Measurements from ENCODE around the gene RPL21.

Gene RPL21

DNA sequence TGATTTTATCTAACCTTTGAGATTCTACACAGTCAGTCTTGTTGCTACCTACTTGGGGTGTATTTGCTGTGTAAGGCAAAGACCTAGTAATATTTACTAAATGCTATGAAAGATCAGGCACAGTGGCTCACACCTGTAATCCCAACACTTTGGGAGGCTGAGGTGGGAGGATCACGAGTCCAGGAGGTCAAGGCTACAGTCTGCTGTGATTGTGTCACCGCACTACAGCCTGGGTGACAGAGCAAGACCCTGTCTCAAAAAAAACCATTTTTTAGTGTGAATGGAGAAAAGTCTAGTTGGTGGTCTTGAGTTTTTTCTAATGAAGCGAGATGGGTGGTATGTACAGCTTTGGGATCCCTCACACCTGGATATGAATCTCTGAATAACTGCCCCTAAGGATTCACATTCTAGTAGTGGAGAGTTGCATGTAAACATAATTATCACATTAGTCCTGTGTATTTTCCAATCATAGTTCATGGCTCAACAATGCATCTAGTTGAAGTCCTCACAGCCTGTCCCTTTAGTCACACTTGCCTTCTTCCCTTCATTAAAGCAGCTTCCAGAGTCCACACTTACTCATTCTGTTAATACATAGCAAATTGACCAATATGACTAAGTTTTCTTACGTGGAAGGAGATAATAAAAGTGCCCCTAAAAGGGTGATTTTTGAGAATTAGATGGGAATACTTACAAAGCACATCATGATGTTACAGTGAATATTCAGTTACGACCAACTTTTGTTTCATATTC, 7.5 kb downstream of the RPL21 start:
- Histone ChIP-seq H3K36me3 (ENCODE audit: control insufficient read depth, insufficient read depth, low read length) (peaks cover 72% of the 10 kb centered on the region), H3K9ac (ENCODE audit: low read depth, low read length) (no peak overlapping the region), H3K27me3 (ENCODE audit: control insufficient read depth, insufficient read depth, low read length) (no peaks in the 10 kb centered on the region), H3K4me1 (ENCODE audit: control insufficient read depth, insufficient read depth, low read length) (peaks cover 20% of the 10 kb centered on the region), H3K4me3 (ENCODE audit: low read depth, low read length) (no peak overlapping the region), H3K27ac (ENCODE audit: low read depth, low read length) (peak overlapping the region; percentile 34), H3K9me3 (ENCODE audit: control insufficient read depth, insufficient read depth, low read length) (no peaks in the 10 kb centered on the region)

DNA sequence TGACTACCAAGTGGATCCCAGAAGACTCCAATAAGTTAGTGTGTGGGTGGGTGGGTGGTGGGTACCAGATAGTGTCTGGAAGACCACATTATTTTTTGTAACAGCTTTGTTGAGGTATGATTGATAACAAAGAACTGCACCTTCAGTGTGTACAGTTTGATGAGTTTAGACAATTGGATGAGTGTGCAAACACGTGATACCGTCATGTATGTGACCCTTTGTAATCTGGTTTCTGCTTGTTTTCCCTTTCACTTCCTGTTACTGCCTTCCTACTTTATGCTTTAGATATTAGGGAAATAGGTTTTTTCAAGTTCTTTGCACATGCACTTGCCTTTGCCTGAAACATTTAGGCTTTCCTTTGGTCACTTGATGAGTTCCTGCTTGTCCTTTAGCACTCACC, 8.5 kb downstream of the RPL21 start:
- Histone ChIP-seq H3K9ac (ENCODE audit: low read depth, low read length) (no peak overlapping the region), H3K9me3 (ENCODE audit: control insufficient read depth, insufficient read depth, low read length) (no peaks in the 10 kb centered on the region), H3K36me3 (ENCODE audit: control insufficient read depth, insufficient read depth, low read length) (peaks cover 62% of the 10 kb centered on the region), H3K4me1 (ENCODE audit: control insufficient read depth, insufficient read depth, low read length) (peaks cover 20% of the 10 kb centered on the region; the same call in 1 of the 2 replicates), H3K27ac (ENCODE audit: low read depth, low read length) (peak overlapping the region; percentile 48), H3K27me3 (ENCODE audit: control insufficient read depth, insufficient read depth, low read length) (no peaks in the 10 kb centered on the region), H3K4me3 (ENCODE audit: low read depth, low read length) (no peak overlapping the region)

DNA sequence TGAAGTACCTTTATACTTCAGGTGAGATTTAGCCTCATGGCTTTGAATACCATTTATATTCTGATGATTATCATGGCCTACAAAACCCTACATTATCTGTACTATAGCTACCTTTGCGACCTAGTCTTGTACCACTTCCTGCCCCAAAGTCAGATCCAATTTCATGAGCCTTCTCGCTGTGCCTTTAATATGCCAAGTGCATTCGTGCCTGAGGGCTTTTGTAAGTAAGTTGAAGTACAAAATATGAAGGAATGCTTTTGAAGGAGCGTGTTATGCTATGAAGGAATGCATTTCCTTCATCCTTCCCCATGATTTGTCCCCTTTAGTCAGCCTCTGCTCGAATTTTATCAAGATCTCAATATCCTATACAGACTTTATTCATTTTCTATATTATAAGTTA, 10.0 kb downstream of the RPL21 start:
- H3K4me3 ChIP-seq (ENCODE audit: low read depth, low read length), result no peak overlapping the region
- peaks cover 46% of the 10 kb centered on the region for H3K36me3 ChIP-seq (ENCODE audit: control insufficient read depth, insufficient read depth, low read length)
- H3K27ac ChIP-seq (ENCODE audit: low read depth, low read length), result peak overlapping the region; percentile 31
- no peaks in the 10 kb centered on the region for H3K27me3 ChIP-seq (ENCODE audit: control insufficient read depth, insufficient read depth, low read length)
- H3K4me1 ChIP-seq (ENCODE audit: control insufficient read depth, insufficient read depth, low read length), result peaks cover 20% of the 10 kb centered on the region; the same call in 1 of the 2 replicates
- no peak overlapping the region for H3K9ac ChIP-seq (ENCODE audit: low read depth, low read length)
- no peaks in the 10 kb centered on the region for H3K9me3 ChIP-seq (ENCODE audit: control insufficient read depth, insufficient read depth, low read length)

DNA sequence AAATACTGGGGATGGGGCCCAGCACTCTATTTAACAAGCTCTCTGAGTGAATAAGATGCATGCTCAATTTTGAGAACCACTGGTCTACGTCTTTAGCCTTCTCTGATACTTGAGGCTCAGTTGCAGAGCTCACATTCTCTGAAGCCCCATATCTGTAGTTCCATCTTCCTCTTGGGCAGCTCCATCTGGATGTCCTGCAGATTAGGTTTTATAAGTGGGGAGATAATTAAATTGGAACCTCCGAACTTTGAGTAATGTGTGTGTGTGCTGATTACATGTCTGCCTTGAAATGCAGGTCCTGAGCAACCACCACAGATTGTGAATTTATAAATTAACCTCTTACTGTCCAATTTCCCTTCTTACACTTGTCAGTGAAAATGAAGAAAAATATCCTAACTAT, 12.1 kb downstream of the RPL21 start:
- peaks cover 26% of the 10 kb centered on the region for H3K36me3 ChIP-seq (ENCODE audit: control insufficient read depth, insufficient read depth, low read length)
- no peak overlapping the region for H3K27ac ChIP-seq (ENCODE audit: low read depth, low read length)
- H3K4me1 ChIP-seq (ENCODE audit: control insufficient read depth, insufficient read depth, low read length), result peaks cover 20% of the 10 kb centered on the region; the same call in 1 of the 2 replicates

DNA sequence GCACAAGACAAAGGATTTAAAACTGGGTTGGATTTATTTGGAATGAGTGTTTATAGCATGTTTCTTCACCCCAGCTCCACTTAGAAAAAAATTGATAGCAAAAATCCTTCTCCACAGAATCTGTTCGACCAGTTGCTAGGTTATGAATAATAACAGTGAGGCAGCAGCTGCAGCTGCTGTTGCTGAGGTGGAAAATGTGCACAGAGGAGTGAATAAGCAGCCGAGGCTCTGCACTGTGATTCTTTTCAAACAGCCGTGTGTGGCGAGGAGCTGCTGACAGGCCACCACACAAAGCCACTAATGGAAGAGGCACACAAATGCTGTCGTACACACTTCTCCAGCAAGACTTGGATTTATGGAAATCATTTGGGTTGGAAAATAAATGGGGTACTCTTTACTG, 12.8 kb downstream of the RPL21 start:
- no peak overlapping the region for H3K27ac ChIP-seq (ENCODE audit: low read depth, low read length)
- no peak overlapping the region for H3K4me3 ChIP-seq (ENCODE audit: low read depth, low read length)
- no peak overlapping the region for H3K9ac ChIP-seq (ENCODE audit: low read depth, low read length)
- peaks cover 18% of the 10 kb centered on the region for H3K36me3 ChIP-seq (ENCODE audit: control insufficient read depth, insufficient read depth, low read length)
- peaks cover 16% of the 10 kb centered on the region; the same call in 1 of the 2 replicates for H3K4me1 ChIP-seq (ENCODE audit: control insufficient read depth, insufficient read depth, low read length)
- H3K9me3 ChIP-seq (ENCODE audit: control insufficient read depth, insufficient read depth, low read length), result no peaks in the 10 kb centered on the region
- peaks cover 2% of the 10 kb centered on the region for H3K27me3 ChIP-seq (ENCODE audit: control insufficient read depth, insufficient read depth, low read length)

More for the DNA sequence above, 12.1 kb downstream of the RPL21 start:
- Histone ChIP-seq H3K9me3 (ENCODE audit: control insufficient read depth, insufficient read depth, low read length) (no peaks in the 10 kb centered on the region), H3K4me3 (ENCODE audit: low read depth, low read length) (no peak overlapping the region), H3K27me3 (ENCODE audit: control insufficient read depth, insufficient read depth, low read length) (no peaks in the 10 kb centered on the region), H3K9ac (ENCODE audit: low read depth, low read length) (no peak overlapping the region)

DNA sequence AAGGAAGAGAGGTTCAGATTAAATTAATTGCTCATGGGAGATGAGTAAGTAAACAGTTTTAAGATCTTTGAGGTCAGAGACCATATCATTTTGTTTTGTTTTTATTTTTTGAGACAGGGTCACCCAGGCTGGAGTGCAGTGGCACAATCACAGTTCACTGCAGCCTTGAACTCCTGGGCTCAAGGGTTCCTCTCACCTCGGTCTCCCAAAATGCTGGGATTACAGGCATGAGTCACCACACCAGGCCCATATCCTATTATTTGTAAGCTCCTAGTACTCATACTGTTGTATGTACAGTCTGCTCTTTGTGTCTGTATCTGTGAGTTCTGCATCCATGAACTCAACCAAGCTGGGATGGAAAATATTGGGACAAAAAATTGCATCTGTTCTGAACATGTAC, 13.3 kb downstream of the RPL21 start:
- H3K27me3 ChIP-seq (ENCODE audit: control insufficient read depth, insufficient read depth, low read length), result peaks cover 7% of the 10 kb centered on the region
- peaks cover 15% of the 10 kb centered on the region; the same call in 1 of the 2 replicates for H3K36me3 ChIP-seq (ENCODE audit: control insufficient read depth, insufficient read depth, low read length)
- peaks cover 15% of the 10 kb centered on the region; the same call in 1 of the 2 replicates for H3K4me1 ChIP-seq (ENCODE audit: control insufficient read depth, insufficient read depth, low read length)
- no peak overlapping the region for H3K9ac ChIP-seq (ENCODE audit: low read depth, low read length)
- no peak overlapping the region for H3K4me3 ChIP-seq (ENCODE audit: low read depth, low read length)
- H3K9me3 ChIP-seq (ENCODE audit: control insufficient read depth, insufficient read depth, low read length), result no peaks in the 10 kb centered on the region
- no peak overlapping the region for H3K27ac ChIP-seq (ENCODE audit: low read depth, low read length)

DNA sequence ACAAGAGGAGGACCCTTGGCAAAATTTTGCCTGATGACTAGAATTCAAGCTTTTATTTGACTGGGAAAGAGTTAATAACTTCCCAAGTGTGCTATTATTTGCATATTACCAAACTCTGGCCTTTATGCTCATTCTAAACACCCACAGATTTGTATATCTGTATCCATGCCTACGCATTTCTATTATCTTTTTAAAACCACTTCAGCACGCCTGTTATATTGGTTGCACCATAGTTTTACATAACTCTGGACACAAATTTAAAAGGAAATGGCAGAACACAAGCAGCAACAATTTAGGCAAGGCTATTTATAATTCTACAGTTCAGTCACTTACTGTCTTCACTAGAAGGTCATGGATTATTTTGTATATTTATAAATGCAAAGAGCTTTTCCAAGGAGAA, 15.6 kb downstream of the RPL21 start:
- peaks cover 7% of the 10 kb centered on the region; the same call in 1 of the 2 replicates for H3K4me1 ChIP-seq (ENCODE audit: control insufficient read depth, insufficient read depth, low read length)

DNA sequence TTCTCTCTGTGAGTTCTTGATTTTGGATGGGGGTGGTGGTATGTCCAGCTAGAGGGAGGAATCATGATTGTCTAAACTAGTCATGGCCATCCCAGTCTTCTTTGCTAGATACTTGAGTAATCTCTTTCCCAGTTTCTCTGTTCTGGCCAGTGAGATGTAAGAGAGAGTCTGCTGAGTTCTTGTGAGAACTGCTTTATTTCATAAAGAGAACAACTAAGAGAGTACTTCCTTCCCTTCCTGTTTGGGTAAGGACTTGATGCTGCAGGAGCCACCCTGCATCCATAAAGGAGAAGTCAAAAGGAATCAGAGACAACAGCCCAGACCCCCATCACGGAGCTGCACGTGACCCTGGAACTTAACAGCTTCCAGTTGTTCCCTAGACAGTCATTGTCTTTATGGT, 16.2 kb downstream of the RPL21 start:
- peaks cover 7% of the 10 kb centered on the region; the same call in 1 of the 2 replicates for H3K4me1 ChIP-seq (ENCODE audit: control insufficient read depth, insufficient read depth, low read length)
- H3K27me3 ChIP-seq (ENCODE audit: control insufficient read depth, insufficient read depth, low read length), result peaks cover 21% of the 10 kb centered on the region
- H3K27ac ChIP-seq (ENCODE audit: low read depth, low read length), result no peak overlapping the region
- H3K4me3 ChIP-seq (ENCODE audit: low read depth, low read length), result no peak overlapping the region
- H3K36me3 ChIP-seq (ENCODE audit: control insufficient read depth, insufficient read depth, low read length), result no peaks in the 10 kb centered on the region
- no peaks in the 10 kb centered on the region for H3K9me3 ChIP-seq (ENCODE audit: control insufficient read depth, insufficient read depth, low read length)
- H3K9ac ChIP-seq (ENCODE audit: low read depth, low read length), result no peak overlapping the region

More for the DNA sequence above, 15.6 kb downstream of the RPL21 start:
- no peak overlapping the region for H3K4me3 ChIP-seq (ENCODE audit: low read depth, low read length)
- H3K9me3 ChIP-seq (ENCODE audit: control insufficient read depth, insufficient read depth, low read length), result no peaks in the 10 kb centered on the region
- H3K27me3 ChIP-seq (ENCODE audit: control insufficient read depth, insufficient read depth, low read length), result peaks cover 18% of the 10 kb centered on the region
- no peak overlapping the region for H3K9ac ChIP-seq (ENCODE audit: low read depth, low read length)
- H3K27ac ChIP-seq (ENCODE audit: low read depth, low read length), result no peak overlapping the region
- H3K36me3 ChIP-seq (ENCODE audit: control insufficient read depth, insufficient read depth, low read length), result 0 out of 2 replicates have a peak, but pooled peaks cover 1% of the 10 kb centered on the region

DNA sequence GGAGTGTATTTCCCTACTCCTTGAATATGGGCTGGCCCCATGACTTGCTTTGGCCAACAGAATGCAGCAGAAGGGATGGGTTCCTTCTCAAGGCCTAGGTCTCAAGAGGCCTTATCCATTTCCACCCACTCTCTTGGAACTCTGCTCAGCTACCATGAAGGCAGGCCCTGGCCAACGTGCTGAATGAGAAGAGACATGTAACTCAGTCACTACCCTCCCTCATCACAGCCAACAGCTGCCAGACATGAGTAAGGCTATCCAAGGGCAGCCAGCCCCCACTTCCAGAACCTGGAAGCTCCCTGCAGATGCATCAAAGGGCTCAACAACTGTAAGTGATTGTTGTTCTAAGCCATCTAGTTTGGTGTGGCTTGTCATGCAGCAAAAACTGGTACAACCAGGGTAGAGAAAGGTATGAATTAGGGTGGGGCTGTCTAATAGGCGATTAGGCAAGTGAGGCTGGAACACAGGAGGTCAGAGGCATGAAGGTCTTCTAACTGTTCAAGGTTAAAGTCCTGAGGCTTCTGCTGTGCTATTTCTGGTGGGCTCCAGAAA, 17.8 kb downstream of the RPL21 start:
- no peak overlapping the region for H3K27ac ChIP-seq (ENCODE audit: low read depth, low read length)
- no peaks in the 10 kb centered on the region for H3K9me3 ChIP-seq (ENCODE audit: control insufficient read depth, insufficient read depth, low read length)
- peaks cover 7% of the 10 kb centered on the region; the same call in 1 of the 2 replicates for H3K4me1 ChIP-seq (ENCODE audit: control insufficient read depth, insufficient read depth, low read length)
- no peaks in the 10 kb centered on the region for H3K36me3 ChIP-seq (ENCODE audit: control insufficient read depth, insufficient read depth, low read length)
- H3K9ac ChIP-seq (ENCODE audit: low read depth, low read length), result no peak overlapping the region
- peaks cover 24% of the 10 kb centered on the region for H3K27me3 ChIP-seq (ENCODE audit: control insufficient read depth, insufficient read depth, low read length)
- no peak overlapping the region for H3K4me3 ChIP-seq (ENCODE audit: low read depth, low read length)

DNA sequence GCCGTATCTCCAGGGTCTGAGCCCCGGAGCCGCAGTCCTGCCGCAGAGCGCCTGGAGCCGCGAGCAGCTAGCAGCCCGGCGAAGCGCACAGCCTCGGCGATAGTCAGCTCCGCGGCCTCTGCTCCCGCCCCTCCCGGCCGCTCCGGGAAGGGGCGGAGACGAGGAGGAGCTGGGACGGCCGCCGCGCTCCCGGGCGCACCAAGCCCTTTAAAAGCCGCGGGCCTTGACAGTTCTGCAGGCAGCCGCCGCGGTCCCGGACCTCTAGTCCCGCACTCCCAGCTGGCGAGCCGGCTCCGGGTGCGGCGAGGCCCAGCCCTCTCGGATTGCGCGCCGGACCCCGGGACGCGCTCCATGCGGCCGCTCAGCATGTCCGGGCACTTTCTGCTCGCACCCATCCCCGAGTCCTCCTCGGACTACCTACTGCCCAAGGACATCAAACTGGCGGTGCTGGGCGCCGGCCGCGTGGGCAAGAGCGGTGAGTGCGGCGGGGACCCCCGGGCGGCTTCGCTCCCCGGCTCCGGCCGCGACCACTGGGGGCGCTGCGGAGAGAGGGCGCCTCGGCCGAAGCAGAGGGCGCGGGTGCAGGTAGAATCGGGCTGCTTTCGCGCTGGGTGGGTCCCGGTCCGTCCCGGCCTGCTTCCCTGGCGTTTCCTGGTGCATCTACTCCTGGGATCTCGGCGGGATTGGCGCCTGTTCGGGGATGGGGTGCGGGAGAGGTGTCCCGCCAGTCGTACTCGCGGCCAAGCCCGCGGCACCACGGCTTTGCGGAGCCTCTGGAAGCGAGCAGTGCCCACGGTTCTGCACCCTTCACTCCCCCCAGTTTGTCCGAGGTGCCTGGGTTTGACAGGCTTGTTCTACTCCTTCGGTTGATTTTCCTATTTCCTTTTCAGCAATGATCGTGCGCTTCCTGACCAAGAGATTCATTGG, 19.5 kb downstream of the RPL21 start, which contains the start of gene RASL11A:
Gene RASL11A (plus strand): TSS at position 237 of the 927 bp plus-strand sequence. CDS start 115 bp downstream, at position 352.
- Histone ChIP-seq H3K36me3 (ENCODE audit: control insufficient read depth, insufficient read depth, low read length) (no peaks in the 10 kb centered on the region), H3K9me3 (ENCODE audit: control insufficient read depth, insufficient read depth, low read length) (no peaks in the 10 kb centered on the region), H3K4me3 (ENCODE audit: low read depth, low read length) (peak within 1 kb of the TSS; percentile 72), H3K27me3 (ENCODE audit: control insufficient read depth, insufficient read depth, low read length) (peaks cover 24% of the 10 kb centered on the region), H3K27ac (ENCODE audit: low read depth, low read length) (peak within 1 kb of the TSS; percentile 23), H3K9ac (ENCODE audit: low read depth, low read length) (peak within 1 kb of the TSS; percentile 17; the same call in 1 of the 2 replicates), H3K4me1 (ENCODE audit: control insufficient read depth, insufficient read depth, low read length) (peaks cover 7% of the 10 kb centered on the region; the same call in 1 of the 2 replicates)

Data from HUES48 (cell line).